Right hindlimb (tissue), 1 donor: ENCODE data around the gene FAM9B.
"Not testable (repeated sequence)": the region's sequence is repeated elsewhere in the genome, so short reads cannot be mapped to it uniquely, and the experiment has no call there.

ENCODE experiments used
- DNase-seq: peaks from one replicate; pipeline ENCODE4 v3.0.0-alpha.2; 2018

FAM9B gene

DNA sequence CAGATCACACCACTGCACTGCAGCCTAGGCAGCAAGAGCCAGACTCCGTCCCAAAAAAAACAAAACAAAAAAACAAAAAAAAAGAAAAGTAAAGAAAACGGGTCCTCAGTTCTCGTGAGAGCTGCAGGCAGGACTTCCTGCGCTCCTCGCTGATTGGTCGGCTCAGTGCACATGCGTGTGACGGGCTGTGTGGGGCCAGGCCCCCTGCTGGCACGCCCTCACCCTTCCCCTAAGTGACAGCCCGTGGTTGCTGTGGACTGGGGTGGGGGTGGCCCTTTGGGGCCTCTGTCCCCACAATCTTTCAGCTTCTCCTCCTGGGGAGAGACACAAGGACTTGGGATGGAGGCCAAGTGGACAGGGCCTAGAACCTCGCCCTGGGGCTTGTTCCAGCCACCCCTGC is at the start of gene FAM9B:
FAM9B (minus strand) TSS at position 139 of the 400 bp plus-strand sequence. CDS start 1,141 bp downstream, outside the sequence.
- no peak for DNase-seq

DNA sequence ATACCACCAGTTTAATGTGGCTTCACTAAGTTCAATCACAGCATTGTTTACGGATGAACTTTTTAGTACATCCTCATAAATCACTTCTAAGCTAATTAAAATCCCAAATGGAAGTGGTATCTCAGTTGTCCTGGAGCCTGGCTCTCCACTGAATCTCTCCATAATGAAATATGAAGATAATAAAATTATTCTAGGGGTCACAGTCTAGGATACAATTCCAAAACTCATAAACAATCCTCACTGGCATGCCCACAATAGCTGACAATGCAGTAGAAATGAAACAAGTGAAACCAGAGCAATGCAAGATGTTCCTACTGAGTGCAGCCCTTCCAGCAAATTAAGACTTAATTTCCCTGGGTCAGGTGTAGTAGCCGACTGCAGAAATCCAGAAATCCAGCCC is 47.3 kb upstream of the FAM9B start:
- DNase-seq: no peak

DNA sequence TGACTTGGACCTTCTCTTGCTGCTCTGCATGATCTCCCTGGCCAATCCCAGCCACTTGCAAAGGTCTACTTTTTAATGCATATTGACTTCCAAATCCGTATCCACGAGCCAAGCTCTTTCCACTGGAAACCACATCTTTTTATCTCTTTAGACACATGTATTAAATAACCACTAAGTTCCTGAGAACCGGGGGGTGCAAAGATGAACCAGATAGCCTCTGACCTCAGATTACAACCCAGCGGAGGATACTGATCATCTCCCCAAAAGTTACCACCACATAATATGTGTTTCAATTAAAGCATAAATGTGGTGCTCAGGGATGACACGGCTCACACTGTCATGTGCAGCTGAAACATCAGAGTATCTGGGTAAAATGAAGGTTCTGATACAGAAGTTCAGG is 40.4 kb upstream of the FAM9B start:
- no peak for DNase-seq

DNA sequence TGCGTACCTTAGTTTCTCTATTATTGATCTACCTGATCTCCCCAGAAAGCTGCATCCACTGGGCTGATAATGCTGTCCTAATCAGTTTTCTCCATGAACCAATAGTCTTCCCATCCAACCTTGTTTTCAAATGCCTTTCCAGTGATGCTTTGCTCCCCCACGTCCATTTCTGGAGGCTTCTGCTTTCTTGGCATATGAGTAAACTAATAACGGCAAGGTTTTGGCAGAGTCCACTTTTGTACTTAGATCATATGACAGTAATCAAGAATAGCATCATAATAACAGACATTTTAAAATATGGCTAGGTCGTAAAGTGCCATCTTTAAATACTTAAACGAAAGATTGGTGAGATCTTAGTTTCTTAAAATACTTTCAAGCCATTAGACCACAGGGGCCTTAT is 38.4 kb upstream of the FAM9B start:
- no peak for DNase-seq

DNA sequence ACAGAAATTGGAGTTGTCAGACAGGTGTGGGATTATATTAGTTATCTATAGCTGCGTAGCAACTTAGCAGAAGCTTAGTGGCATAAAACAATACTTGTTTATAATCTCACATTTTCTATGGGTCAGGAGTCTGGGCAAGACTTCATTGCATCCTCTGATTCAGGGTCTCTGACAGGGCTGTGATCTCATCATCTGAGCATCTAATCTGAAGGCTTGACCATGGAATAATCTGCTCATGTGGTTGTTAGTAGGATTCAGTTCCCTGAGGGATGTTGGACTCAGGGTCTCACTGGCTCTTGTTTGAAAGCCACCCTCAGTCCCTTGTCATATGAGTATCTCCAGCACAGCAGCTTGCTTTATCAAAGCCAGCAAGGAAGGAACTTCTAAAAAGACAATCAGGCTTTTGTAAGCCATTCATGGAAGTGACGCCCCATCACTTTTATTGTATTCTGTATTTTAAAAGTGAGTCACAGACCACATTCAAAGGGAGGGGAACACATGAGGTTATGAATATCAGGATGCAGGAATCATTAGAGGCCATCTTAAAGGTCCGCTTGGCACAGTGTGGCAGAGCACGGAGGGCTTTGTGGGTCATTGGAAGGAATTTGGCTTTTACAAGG is 37.2 kb upstream of the FAM9B start:
- DNase-seq: no peak

DNA sequence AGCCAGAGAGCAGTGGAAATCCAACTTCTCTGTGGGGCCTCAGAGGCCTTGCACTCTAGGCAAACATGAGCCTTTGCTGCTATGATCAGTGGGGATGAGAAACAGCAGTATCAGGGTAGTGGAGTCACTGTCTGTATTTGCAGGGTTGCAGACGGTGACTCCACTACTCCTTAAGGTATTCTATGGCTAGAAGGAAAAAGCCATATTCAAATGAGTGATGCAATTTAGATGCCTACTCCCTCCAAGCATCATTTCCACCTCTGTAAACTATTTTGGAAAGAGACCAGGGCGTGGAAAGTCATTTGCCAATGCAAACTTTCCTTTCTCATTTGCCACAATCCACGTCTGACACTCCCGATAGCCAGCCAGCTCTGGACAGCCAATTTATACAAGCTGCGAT is 35.6 kb upstream of the FAM9B start:
- no peak for DNase-seq

DNA sequence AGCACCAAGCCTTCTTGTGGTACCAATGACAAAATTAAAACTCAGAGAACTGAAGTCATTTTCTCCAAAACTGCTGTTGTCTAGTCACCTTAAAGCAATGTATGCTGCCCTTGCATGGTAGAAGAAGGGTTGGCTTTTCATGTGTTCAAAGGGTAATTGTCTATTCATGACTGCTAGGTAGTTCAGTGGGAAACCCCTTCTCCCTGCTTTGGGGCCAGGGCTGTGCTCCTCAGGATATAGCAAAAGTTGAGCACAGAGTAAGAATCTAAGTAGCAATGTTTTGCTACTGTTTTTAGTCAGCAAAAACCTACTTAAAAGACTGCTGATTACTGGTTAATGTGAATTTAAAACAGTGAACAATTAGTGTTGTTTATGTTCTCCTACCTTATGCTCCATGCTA is 30.8 kb upstream of the FAM9B start:
- no peak for DNase-seq

DNA sequence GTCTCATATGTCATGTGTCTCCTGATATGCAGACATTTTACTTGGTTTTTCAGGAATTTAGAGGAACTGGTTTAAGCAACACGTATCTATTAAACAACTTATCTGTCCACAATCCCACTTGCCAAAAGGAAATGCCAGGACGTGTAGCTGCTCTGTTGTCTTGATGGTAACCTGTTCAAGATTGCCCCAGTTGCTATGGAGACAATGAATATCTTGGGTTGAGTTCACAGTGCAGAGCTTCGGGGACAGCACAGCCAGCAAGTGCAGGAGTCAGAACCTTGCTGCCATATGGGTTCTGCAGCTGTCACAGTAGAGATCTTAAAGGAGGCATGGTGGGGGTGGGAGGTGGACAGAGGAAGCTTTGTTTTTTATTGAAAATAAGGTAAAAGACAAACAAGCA is 28.7 kb upstream of the FAM9B start:
- DNase-seq: no peak

DNA sequence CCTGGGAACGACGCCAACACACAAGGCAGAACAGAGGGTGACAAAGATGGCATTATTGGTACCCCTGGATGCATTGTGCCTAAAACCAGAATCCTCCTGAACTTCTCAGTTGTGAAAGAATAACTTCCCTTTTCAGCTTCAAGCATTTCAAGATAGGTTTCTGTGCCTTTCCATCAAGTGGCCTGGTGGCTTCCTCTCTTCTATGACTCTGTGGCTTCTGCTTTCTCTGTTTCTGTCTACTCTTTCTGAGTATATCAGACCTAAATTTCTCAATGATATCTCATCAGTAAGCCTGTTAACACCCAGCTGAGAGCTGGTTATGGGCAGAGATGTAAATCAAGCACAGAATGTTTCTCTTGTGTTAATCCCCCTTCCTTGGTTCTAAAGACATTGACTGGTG is 21.4 kb upstream of the FAM9B start:
- DNase-seq: no peak

DNA sequence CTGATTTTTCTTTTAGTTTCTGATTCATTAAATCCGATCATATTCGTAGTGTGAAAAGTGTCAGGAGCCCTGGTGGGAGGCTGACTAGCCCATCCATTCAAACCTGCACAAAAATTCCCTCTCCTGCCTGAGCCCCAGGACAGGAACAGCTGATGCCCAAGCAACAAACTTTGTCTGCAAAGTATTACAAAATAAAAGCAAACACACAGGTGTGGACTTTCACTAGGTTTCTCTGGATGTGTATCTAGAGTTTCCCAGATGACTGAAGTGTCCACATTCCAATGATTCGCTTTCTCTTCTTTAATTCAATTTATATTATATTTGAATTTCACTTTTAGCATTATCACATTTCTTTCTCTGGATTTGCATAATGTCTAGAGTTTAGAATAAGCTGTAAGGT is 18.2 kb upstream of the FAM9B start:
- DNase-seq: no peak

DNA sequence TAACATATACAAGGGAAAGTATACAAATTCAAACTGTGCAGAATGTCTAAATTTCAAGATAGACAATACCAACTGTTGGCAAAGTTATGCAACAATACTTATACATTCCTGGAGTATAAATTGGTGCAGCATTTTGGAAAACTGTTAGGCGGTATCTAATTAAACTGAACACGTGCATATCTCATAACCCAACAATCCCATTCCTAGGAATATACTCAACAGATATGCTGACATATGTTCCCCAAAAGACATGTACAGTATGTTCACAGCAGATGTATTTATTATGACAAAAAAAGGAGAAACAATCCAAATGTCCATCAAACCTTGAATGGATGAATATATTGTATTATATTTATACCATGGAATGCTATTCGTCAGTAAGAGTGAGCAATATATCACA is 16.4 kb upstream of the FAM9B start:
- no peak for DNase-seq

DNA sequence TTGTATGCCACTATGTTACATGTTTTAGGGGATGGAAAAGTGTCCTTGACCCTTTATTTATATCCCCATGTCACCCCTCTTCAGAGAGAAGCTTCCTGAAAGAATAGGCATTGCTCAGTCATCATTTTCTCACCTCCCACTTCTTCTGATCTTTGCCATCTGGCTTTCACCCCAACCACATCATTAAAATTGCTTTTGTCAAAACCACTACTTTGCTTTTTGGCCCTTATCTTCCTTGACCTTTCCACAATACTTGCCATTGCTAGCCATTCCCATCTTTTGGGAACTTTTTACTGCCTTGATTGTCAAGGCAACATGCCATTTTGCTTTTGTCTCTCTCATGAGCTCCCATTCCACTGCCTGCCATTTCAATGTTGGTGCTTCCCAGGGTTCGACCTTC is 14.9 kb upstream of the FAM9B start:
- no peak for DNase-seq

DNA sequence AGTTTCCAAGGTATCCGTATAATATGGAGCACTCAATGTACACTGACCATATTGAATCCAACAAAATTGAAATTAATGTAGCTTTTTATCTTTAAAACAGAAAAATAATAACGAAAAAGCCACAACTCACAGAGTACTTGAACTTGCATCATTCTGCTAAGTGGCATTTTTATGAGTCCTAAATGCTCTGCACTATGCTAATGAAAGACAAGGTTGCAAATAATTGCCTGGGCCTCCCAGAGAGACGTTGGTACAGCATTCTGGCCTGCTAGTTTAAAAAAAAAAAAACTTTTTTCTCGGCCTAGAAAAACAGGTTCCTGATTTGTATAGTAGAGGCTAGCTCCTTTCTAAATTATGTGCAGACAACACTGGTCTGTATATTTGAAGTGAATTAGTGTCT is 4.3 kb upstream of the FAM9B start:
- no peak for DNase-seq

DNA sequence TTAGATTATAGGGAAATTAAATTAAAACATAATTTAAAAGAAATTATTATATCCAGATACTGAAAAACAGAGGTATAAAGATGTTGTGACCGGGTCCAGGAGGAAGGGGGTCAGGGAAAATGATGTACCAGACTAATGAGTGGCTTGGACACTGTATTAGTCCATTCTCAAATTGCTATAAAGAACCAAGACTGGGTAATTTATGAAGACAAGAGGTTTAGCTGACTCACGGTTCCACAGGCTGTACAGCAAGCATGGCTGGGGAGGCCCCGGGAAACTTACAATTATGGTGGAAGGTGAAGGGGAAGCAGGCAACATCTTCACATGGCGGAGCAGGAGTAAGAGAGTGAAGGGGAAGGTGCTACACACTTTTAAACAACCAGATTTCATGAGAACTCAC is 3.4 kb upstream of the FAM9B start:
- DNase-seq: no peak

DNA sequence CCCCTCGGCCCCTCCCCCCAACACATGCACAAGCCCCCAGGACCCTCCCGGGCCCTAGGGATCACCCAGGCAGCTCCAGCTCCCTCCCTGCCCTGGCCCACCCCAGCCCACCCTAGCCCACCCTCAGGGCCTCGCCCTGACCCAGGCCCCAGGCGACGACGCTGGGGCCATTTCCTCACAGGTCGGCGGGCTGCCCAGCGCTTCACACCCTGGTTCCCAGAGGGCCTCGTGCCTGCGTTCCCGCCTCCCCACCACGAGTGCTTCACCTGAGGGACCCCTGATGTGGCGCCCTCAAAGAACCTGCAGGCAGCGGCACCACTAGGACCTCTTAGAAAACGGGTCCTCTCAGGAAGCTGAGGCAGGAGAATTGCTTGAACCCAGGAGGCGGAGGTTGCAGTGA is 341 bp downstream of the FAM9B start:
- no peak for DNase-seq

DNA sequence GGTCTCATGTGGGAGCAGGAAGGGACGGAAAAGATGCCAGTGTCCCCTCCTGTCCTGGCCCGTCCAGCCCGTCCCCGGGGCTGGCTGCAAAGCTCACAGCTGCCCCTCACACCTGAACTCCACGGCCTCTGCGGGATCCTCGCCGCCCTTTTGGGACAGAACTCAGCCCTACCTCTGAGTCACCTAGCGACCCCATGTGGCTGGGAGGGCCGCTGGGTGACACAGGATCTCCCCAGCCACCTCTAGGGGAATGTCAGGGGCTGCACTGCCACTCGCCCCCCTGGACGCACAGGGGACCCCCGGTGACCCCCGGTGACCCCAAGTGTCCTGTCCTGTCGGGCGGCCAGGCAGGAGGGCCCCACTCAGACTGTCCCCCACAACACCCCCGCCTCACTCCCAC is 748 bp downstream of the FAM9B start:
- no peak for DNase-seq

DNA sequence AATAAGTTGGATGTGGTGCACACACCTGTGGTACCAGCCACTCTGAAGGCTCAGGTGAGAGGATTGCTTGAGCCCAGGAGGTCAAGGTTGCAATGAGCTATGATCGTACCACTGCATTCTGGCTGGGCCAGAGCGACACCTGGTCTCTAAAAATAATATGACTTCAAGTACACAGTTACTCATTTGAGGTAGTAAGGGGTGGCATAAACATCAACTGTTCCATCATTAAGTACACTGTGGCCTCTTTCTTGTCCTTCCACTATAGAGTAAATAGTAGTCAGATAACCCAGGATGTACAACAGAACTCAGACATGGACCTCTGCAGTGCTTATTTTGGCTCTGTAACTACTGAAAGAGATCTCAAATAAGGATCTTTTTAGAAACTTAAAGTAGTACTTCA is 10.6 kb downstream of the FAM9B start:
- DNase-seq: no peak

DNA sequence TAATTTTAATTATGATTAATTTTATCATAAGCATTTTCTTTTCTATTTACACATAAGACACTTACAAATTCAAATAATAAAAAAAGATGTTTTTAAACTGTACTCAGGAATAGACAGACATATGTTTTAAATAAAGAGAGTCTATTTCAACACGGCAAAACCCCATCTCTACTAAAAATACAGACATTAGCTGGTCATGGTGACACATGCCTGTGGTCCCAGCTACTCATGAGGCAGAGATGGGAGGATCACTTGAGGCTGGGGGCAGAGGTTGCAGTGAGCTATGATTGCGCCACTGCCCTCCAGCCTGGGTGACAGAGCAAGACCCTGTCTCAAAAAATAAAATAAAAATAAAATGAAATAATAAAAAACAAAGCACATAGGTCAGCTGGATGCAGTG is 14.8 kb downstream of the FAM9B start:
- DNase-seq: no peak

DNA sequence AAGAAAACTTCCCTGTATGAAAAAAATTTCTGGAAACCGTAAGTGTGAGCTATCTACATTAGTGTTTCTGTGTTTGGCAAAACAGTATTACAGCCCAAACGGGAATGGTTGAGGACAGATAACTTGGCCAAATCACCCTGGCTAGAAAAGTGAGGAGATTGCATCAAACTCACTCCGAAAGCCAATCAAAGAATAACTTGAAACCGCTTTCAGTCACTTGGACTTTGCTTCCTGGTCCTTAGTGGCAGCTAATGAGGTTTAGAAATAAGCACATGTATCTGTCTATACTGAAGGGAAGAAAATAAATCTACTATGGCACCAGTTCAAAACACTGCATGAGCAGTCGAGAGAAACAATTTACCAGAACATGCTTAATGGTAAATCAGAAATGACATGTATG is 15.6 kb downstream of the FAM9B start:
- not testable (repeated sequence) for DNase-seq

DNA sequence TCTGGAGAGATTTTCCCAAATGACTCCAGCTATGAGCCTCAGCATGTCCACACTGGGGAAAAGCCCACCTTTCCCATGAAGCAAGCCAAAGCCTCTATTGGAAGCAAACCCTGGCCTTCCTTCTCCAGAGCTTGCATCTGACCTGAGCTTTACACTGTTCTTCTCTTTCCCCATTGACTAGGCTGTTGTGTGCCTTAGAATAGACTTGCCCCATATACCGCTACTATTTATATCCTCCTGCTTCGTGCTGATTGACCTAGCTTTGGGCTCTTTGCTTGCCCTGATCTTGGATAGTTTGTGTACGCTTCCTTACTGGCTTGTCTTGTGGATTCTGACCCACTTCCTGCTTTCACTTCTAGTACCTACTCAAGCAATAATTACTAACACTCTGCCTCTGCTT is 30.9 kb downstream of the FAM9B start:
- no peak for DNase-seq

DNA sequence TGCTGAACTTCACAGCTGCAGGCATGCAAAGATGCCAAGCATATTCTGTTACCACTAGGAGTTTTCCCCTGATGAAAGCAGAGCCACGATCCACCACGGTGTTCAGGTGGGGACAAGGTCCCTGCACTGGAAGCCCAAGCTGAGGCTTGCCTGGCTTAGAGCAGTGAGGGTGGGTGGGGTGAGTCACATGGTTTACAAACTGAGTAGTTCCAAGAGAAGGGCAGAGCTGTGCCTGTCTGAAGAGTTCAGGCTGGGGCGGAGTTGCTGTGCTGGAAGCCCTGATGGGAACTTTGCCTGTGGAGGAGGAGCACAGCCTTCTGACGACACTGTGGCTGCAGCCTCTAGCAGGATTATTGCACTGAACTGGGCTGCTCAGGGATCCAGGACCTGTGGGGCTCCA is 45.5 kb downstream of the FAM9B start:
- DNase-seq: peak; percentile 54

DNA sequence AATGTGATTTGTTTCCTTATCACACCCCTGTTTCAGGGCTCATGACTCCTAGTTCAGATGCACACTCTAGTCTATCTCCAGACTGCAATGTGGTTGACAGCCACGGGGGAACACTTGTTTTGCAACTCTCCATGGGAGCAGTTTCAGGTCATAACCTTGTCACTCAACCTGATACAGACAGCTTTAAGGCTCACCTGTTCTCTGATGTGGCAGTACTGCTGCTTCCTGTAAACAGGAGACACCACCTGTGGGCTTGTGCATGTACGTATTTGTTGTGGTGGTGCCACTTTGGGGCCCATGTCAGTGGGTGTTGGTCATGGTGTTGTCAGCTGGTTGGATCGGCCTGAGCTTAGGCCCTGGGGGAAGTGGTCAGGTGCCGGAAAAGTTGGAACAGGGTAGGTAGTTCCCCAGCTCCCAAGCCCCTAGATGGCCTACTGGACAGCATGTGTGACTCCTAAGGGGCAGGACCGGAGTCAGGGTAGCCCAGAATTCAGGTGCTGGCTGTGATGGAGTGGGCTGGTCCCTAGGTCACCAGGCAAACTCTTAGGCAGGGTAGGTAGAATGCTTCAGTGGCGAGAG is 46.2 kb downstream of the FAM9B start:
- no peak for DNase-seq

DNA sequence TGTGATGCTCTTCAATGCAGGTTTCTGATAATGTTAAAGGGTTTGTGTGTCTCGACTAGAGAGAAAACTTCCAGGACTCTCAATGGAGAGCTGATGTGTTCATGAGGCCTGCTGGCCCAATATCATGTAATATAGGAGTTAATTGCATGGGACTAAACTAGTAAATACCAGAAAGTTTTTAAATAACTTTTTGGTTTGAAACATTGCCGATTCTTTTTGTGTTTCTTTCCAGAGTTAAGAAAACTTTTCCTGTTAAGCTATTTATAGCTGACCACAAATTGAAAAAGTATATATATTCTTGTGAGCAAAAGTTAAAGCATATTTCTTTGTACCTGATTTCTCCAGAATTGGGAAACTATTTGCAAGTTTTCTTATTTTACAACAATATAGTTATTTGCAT is 49.7 kb downstream of the FAM9B start:
- DNase-seq: no peak

DNA sequence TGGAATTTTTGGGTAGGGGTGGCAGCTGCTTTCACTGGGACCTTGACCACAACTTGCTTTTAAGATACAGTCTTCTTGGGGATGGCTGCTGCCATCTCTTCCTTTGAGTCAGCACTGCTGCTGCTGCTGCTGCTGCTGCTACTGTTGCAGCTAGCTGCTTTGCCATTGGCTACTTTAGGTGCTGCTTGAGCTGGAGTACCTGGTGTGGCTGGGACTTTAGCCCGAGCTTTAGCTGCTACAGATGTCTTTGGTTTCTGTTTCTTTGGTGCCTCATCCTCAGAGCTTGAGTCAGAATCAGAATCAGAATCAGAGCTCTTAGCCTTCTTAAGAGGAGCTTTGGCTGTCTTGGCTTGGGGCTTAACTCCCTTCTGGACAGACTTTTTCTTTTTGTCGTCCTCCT is 52.2 kb downstream of the FAM9B start:
- no peak for DNase-seq

DNA sequence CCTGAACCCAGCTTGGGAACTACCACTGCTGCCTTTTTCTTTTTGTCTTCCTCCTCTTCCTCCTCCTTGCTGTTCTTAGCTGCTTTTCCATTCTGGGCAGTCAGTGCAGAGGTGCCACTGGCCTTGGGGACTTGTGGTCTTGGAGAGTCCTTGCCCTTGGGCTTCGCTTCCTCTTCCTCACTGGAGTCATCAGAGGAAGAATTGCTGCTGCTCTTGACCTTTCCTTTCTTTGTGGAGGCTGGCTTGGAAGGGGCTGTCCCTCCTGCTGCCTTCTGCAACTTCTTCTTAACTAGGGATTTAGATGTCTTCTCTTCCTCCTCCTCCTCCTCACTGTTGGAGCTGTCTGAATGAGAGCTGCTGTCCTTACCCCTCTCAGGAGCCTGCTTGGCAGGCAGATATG is 53.2 kb downstream of the FAM9B start:
- DNase-seq: no peak
